Body of pancreas (tissue), 4 donors: ENCODE measurements around the gene ADAMTS6.

Experiments used
- POLR2A ChIP-seq, 3 donors: fragments of 450-650 bp; IDR thresholded peaks; one replicate each; pipeline ENCODE4 v1.6.1; 2016; ENCODE audit warnings: antibody characterized with exemption in 3 of 3, mild to moderate bottlenecking in 2 of 3
- TF ChIP-seq, protein P1 (sequence below), 7 experiments: fragments of 450-650 bp in 4 of 7; fragments of 200-600 bp in 3 of 7; sonication (generic) in 3 of 7; IDR thresholded peaks; one replicate each; pipeline ENCODE4 v1.5.1; 2016 to 2019; ENCODE audit warnings: antibody characterized with exemption in 7 of 7

DNA sequence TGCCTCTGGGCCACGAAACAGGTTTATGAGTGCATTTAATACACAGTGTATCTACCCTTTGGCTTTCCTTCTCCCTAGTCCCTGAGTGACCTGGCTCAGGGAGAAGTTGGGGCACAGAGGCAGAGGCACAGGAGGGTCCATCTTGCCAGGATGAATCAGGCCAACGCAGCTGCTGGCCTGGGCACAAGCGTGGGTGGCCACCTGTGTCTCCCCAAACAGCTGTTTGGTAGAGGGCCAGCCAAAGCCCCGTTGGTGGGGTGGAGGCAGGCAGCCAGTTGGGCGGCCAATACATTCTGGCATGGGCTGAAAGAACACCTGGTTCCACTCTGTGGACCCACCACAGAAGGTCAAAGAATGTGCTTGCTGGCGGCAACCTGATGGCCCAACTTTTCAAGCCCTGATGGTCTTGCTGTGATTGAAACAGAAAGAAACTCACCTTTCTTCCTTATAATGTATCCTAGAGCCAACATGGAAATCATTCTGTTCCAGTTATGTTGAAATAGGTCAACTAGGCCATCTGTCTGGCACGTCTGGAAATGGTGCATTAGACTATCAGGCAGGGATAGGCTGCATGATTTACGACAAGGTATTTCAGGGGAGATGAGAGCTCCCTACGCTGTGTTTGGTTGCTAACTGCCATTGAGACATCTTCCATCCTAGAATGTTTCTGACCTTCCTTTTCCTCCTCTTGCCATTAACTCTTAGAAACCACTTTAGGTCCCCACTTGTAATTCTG lies 337.4 kb downstream of the ADAMTS6 start:
- no peak for TF ChIP-seq POLR2A (IDR thresholded peaks at IDR 0.05)
- TF ChIP-seq, protein P1, sequence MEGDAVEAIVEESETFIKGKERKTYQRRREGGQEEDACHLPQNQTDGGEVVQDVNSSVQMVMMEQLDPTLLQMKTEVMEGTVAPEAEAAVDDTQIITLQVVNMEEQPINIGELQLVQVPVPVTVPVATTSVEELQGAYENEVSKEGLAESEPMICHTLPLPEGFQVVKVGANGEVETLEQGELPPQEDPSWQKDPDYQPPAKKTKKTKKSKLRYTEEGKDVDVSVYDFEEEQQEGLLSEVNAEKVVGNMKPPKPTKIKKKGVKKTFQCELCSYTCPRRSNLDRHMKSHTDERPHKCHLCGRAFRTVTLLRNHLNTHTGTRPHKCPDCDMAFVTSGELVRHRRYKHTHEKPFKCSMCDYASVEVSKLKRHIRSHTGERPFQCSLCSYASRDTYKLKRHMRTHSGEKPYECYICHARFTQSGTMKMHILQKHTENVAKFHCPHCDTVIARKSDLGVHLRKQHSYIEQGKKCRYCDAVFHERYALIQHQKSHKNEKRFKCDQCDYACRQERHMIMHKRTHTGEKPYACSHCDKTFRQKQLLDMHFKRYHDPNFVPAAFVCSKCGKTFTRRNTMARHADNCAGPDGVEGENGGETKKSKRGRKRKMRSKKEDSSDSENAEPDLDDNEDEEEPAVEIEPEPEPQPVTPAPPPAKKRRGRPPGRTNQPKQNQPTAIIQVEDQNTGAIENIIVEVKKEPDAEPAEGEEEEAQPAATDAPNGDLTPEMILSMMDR (IDR thresholded peaks at IDR 0.05): no peak
